ENCODE results near the gene BUD31.

GRCh38 chr7:99402854-99403253 is 5.9 kb upstream of the BUD31 start:
- TF ChIP-seq CTCF (conservative IDR thresholded peaks at IDR 0.05; ENCODE audit: low read length) (no peak), EZH2phosphoT487 (IDR thresholded peaks at IDR 0.05; ENCODE audit: borderline replicate concordance, low read depth, low read length) (no peak)
